GM12878 (cell line): ENCODE measurements around the gene PRRC2A. TPM values are rescaled to one million over a fixed set of nuclear protein-coding genes. Genes with fewer than 3 reads are reported as not detected.

Experiments
- ATAC-seq: fragments of 200-7000 bp; cut with Tn5 transposase; 3 replicates; pipeline ENCODE4 v1.9.1; 2020; ENCODE audit warnings: mild to moderate bottlenecking, moderate library complexity
- BruUV-seq: library from RNA; stranded (reverse); fragments of 400-500 nt; replicated peaks from 2 replicates; lab custom pipeline; 2021; lab: Mats Ljungman, UMichigan
- CTCF ChIA-PET: fragments of 300-600 bp; sonication (Branson Sonifier 250); formaldehyde crosslinking; extraction: SDS; loops from one replicate; lab custom pipeline; 2021; ENCODE audit warnings: inconsistent platforms; lab: Yijun Ruan, JAX
- POLR2A ChIA-PET: fragments of 350-600 bp; formaldehyde crosslinking; extraction: SDS; loops from one replicate; lab custom pipeline; 2021; ENCODE audit warnings: inconsistent platforms; lab: Charles Lee
- RAD21 ChIA-PET: fragments of 300-600 bp; sonication (Branson Sonifier 250); formaldehyde crosslinking; loops from one replicate; lab custom pipeline; 2023; ENCODE audit warnings: antibody characterized with exemption; ENCODE audit not compliant: unreplicated experiment; lab: Charles Lee
- SMC1A ChIA-PET: fragments of 300-600 bp; sonication (Branson Sonifier 250); formaldehyde crosslinking; loops from one replicate; lab custom pipeline; 2023; ENCODE audit not compliant: unreplicated experiment, uncharacterized antibody; lab: Charles Lee
- DNase-seq: peaks from one replicate; pipeline ENCODE4 v3.0.0-alpha.2; 2011; ENCODE audit warnings: low read depth, low spot score
- FAIRE-seq: peaks from 3 replicates; lab custom pipeline; 2011; peaks lifted over from hg19 to GRCh38; lab: Jason Lieb, UNC
- H2AFZ ChIP-seq: 2 replicates; pipeline ENCODE4 v1.6.0; 2011; ENCODE audit warnings: low read depth, low read length, control low read depth; ENCODE audit not compliant: control insufficient read depth
- H3K27ac ChIP-seq: 2 replicates; pipeline ENCODE4 v1.5.1; 2011; ENCODE audit warnings: control low read depth; ENCODE audit not compliant: control insufficient read depth, insufficient read depth
- H3K27me3 ChIP-seq, 2 experiments: replicated peaks in 1 of 2; 2 replicates each; pipeline versions ENCODE4 v1.6.0 to v1.6.1; 2011; ENCODE audit warnings: low read length in 1 of 2; ENCODE audit not compliant: control insufficient read depth in 2 of 2, insufficient read depth in 2 of 2
- H3K36me3 ChIP-seq, 2 experiments: 2 replicates each; pipeline ENCODE4 v1.5.1; 2011; ENCODE audit warnings: low read length in 1 of 2; ENCODE audit not compliant: control insufficient read depth in 2 of 2, insufficient read depth in 2 of 2
- H3K4me1 ChIP-seq: 2 replicates; pipeline ENCODE4 v1.6.1; 2011; ENCODE audit warnings: mild to moderate bottlenecking, low read length, moderate library complexity, mixed read lengths; ENCODE audit not compliant: control insufficient read depth, insufficient read depth
- H3K4me2 ChIP-seq: 2 replicates; pipeline ENCODE4 v1.6.0; 2011; ENCODE audit warnings: control low read depth; ENCODE audit not compliant: control insufficient read depth, insufficient read depth
- H3K4me3 ChIP-seq: fragments of 200-600 bp; sonication (generic); 2 replicates; pipeline ENCODE4 v1.5.1; 2016
- H3K79me2 ChIP-seq: 2 replicates; pipeline ENCODE4 v1.6.0; 2011; ENCODE audit warnings: low read length; ENCODE audit not compliant: control insufficient read depth, insufficient read depth
- H3K9ac ChIP-seq: 2 replicates; pipeline ENCODE4 v1.8.0; 2011; ENCODE audit warnings: low read length, control low read depth, mixed read lengths; ENCODE audit not compliant: control insufficient read depth, insufficient read depth
- H3K9me3 ChIP-seq: replicated peaks from 3 replicates; pipeline ENCODE4 v1.5.1; 2011; ENCODE audit warnings: mild to moderate bottlenecking, low read length; ENCODE audit not compliant: control insufficient read depth, insufficient read depth
- H4K20me1 ChIP-seq: 2 replicates; pipeline ENCODE4 v1.6.0; 2011; ENCODE audit not compliant: control insufficient read depth, insufficient read depth
- ATF3 ChIP-seq: IDR thresholded peaks from 2 replicates; pipeline ENCODE4 v1.6.1; 2011; ENCODE audit warnings: low read depth, mild to moderate bottlenecking, low read length, moderate library complexity, borderline replicate concordance; ENCODE audit errors: extremely low read depth
- CBX5 ChIP-seq: sonication (generic); IDR thresholded peaks from 2 replicates; pipeline ENCODE4 v1.6.1; 2016; ENCODE audit warnings: low read depth, moderate library complexity, mild to moderate bottlenecking, inconsistent platforms
- ELK1 ChIP-seq: IDR thresholded peaks from 2 replicates; pipeline ENCODE4 v1.6.1; 2012; ENCODE audit warnings: low read depth, low read length, improper control_type of control experiment
- HDAC6 ChIP-seq: fragments of 200-600 bp; sonication (generic); IDR thresholded peaks from one replicate; pipeline ENCODE4 v1.8.0; 2017; ENCODE audit warnings: antibody characterized with exemption; ENCODE audit not compliant: unreplicated experiment
- IKZF1 ChIP-seq: fragments of 450-650 bp; conservative IDR thresholded peaks from 2 replicates; pipeline ENCODE4 v1.6.1; 2017; ENCODE audit warnings: antibody characterized with exemption, mild to moderate bottlenecking
- KDM1A ChIP-seq: fragments of 200-600 bp; sonication (generic); IDR thresholded peaks from 2 replicates; pipeline ENCODE4 v1.6.1; 2016; ENCODE audit warnings: borderline replicate concordance
- MLLT1 ChIP-seq: fragments of 450-650 bp; IDR thresholded peaks from 2 replicates; pipeline ENCODE4 v1.6.1; 2016; ENCODE audit warnings: mild to moderate bottlenecking
- NR2C1 ChIP-seq: fragments of 450-650 bp; IDR thresholded peaks from 2 replicates; pipeline ENCODE4 v1.6.1; 2017; ENCODE audit warnings: antibody characterized with exemption, mild to moderate bottlenecking, moderate library complexity
- SMAD1 ChIP-seq: fragments of 450-650 bp; IDR thresholded peaks from 2 replicates; pipeline ENCODE4 v1.6.1; 2018; ENCODE audit warnings: mild to moderate bottlenecking, low read depth; ENCODE audit not compliant: partially characterized antibody
- TBL1XR1 ChIP-seq: IDR thresholded peaks from 2 replicates; pipeline ENCODE4 v1.6.1; 2012; ENCODE audit warnings: low read depth, low read length, improper control_type of control experiment
- WRNIP1 ChIP-seq: IDR thresholded peaks from 2 replicates; pipeline ENCODE4 v1.6.1; 2011; ENCODE audit warnings: low read depth, low read length, improper control_type of control experiment, borderline replicate concordance
- ZNF592 ChIP-seq: fragments of 450-650 bp; IDR thresholded peaks from 2 replicates; pipeline ENCODE4 v1.6.1; 2017; ENCODE audit warnings: mild to moderate bottlenecking, moderate library complexity
- WGBS: methylation state at CpG from one replicate; pipeline ENCODE4 v1.1.6; 2016; ENCODE audit warnings: low lambda C conversion rate; ENCODE audit not compliant: insufficient replicate concordance, insufficient coverage; ENCODE audit errors: missing lambda C conversion rate; 5-methylcytosine and 5-hydroxymethylcytosine counted together
- in situ Hi-C: fragments of 300-500 bp; cut with MboI; formaldehyde crosslinking; loops from 9 replicates; pipeline ENCODE4 v1.14.3; 2018; ENCODE audit warnings: mixed read lengths
- intact Hi-C: fragments of 100-400 bp; cut with micrococcal nuclease; formaldehyde crosslinking; loops from one replicate; pipeline ENCODE4 v1.14.2; 2022; ENCODE audit not compliant: unreplicated experiment
- polyA plus RNA-seq, 11 experiments: library from polyadenylated mRNA; depleted of rRNA in 4 of 11; unstranded in 6 of 11; stranded (reverse) in 5 of 11; fragments of >200 nt; fragmentation: Nextera tagmentation in 4 of 11; fragmentation: Illumina TruSeq in 1 of 11; extraction: Ambion mirVana in 4 of 11; extraction: Trizol in 1 of 11; gene quantifications; 1 replicate in 1 of 11; 2 replicates in 10 of 11; pipeline versions ENCODE4 v1.2.1 to v1.2.3, GENCODE V29; 2011 to 2016; ENCODE audit warnings: inconsistent platforms in 2 of 11, missing spikeins in 2 of 11, low read depth in 1 of 11
- total RNA-seq, 4 experiments: library from RNA; depleted of rRNA in 3 of 4; stranded (reverse); fragments of >200 nt in 3 of 4; fragmentation: Illumina TruSeq in 1 of 4; extraction: Trizol in 1 of 4; gene quantifications; 2 replicates each; pipeline versions ENCODE4 v1.2.1 to v1.2.3, GENCODE V29; 2013 to 2021

PRRC2A gene
- total and polyA plus RNA-seq, 10 of the 15 experiments (the other 5 are each of a cell fraction or from before 2014, with no cell fraction given): 0.40 to 244 (median 61.3) TPM

- FAIRE-seq: no peak
- CTCF ChIA-PET: no interaction called here
- no peak for TF ChIP-seq SMAD1
- no peak for TF ChIP-seq CBX5
- no peak for TF ChIP-seq ATF3
- TF ChIP-seq NR2C1: no peak
- no peak for TF ChIP-seq TBL1XR1
- no peak for TF ChIP-seq KDM1A
- TF ChIP-seq HDAC6: no peak
- no peak for TF ChIP-seq MLLT1
- no peak for TF ChIP-seq IKZF1
- TF ChIP-seq ZNF592: no peak
- no peak for TF ChIP-seq WRNIP1
- TF ChIP-seq ELK1: no peak
Observed at GRCh38 chr6:31642798-31643570, 22.5 kb downstream of the PRRC2A start.

More at GRCh38 chr6:31642798-31643570, 22.5 kb downstream of the PRRC2A start:
- WGBS: 97% methylated on average over 6 of the region's 6 CpGs
- H3K36me3 ChIP-seq: peaks cover 31 to 50% of the 10 kb centered on the region in 2 experiments
- no peak overlapping the region for H3K4me2 ChIP-seq
- H3K27ac ChIP-seq: no peak overlapping the region
- no peaks in the 10 kb centered on the region for H3K27me3 ChIP-seq
- no TSS peak for BruUV-seq
- no peaks in the 10 kb centered on the region for H3K9me3 ChIP-seq
- no peak overlapping the region for H3K4me3 ChIP-seq
- DNase-seq (no peak), ATAC-seq (no peak)
- no peak overlapping the region for H3K9ac ChIP-seq
- SMC1A ChIA-PET: interaction anchor here (0.6 to 1.8 kb wide), 2 partner anchors 9 to 20 kb away, joined by 3 to 10 read pairs; partner anchors contain the start of gene BAG6
- H3K4me1 ChIP-seq: no peaks in the 10 kb centered on the region
- no peaks in the 10 kb centered on the region for H3K79me2 ChIP-seq
- H4K20me1 ChIP-seq: no peaks in the 10 kb centered on the region
- in situ Hi-C loops (no loop called here), intact Hi-C loops (no loop called here)
- RAD21 ChIA-PET: interaction anchor here (0.5 kb wide), 1 partner anchor 29 kb away, joined by 3 read pairs; no protein-coding TSS in a partner anchor
- POLR2A ChIA-PET: interaction anchor here (1.0 to 1.3 kb wide), 2 partner anchors 10 to 93 kb away, joined by 4 to 5 read pairs; partner anchors contain the start of gene BAG6
- H2AFZ ChIP-seq: no peak overlapping the region
